NB4 (cell line): Measurements from ENCODE around the gene CTF1.

ENCODE experiments used
- MAX ChIP-seq: IDR thresholded peaks from 2 replicates; pipeline ENCODE4 v1.6.1; 2011; ENCODE audit warnings: low read depth, low read length
- MYC ChIP-seq: IDR thresholded peaks from 2 replicates; pipeline ENCODE4 v1.6.1; 2011; ENCODE audit warnings: low read depth, low read length
- POLR2A ChIP-seq: IDR thresholded peaks from 2 replicates; pipeline ENCODE4 v1.6.1; 2011; ENCODE audit warnings: mild to moderate bottlenecking; ENCODE audit not compliant: insufficient read length; ENCODE audit errors: extremely low read depth
- TF ChIP-seq, protein P1 (sequence below): IDR thresholded peaks from one replicate; pipeline ENCODE4 v1.5.1; 2012; ENCODE audit warnings: low read depth, low read length

DNA sequence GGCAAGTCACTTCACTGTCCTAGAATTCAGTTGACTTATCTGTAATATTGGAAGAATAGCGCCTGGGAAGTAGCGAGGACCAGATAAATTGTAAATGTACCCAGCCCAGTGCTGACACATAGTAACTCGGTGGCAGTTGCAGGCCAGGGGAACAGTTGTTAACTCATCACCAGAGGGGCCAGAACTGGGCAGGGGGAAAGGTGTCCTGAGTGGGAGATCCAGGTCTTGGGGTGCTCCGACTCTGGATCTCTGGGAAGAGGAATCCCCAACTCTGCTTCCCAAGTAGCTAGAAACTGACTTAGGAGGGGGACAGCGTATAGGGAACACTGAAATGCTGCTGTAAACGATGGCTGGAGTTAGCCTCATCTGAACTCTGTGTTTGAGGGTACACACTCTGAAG is 25.5 kb upstream of the CTF1 start:
- TF ChIP-seq, protein P1, sequence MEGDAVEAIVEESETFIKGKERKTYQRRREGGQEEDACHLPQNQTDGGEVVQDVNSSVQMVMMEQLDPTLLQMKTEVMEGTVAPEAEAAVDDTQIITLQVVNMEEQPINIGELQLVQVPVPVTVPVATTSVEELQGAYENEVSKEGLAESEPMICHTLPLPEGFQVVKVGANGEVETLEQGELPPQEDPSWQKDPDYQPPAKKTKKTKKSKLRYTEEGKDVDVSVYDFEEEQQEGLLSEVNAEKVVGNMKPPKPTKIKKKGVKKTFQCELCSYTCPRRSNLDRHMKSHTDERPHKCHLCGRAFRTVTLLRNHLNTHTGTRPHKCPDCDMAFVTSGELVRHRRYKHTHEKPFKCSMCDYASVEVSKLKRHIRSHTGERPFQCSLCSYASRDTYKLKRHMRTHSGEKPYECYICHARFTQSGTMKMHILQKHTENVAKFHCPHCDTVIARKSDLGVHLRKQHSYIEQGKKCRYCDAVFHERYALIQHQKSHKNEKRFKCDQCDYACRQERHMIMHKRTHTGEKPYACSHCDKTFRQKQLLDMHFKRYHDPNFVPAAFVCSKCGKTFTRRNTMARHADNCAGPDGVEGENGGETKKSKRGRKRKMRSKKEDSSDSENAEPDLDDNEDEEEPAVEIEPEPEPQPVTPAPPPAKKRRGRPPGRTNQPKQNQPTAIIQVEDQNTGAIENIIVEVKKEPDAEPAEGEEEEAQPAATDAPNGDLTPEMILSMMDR = no peak
- TF ChIP-seq MYC = no peak
- no peak for TF ChIP-seq POLR2A
- no peak for TF ChIP-seq MAX
